ENCODE data around the gene RBM8A.

GRCh38 chr1:145956781-145957442, 29.6 kb upstream of the RBM8A start:
- no peak for TF ChIP-seq CTCF (IDR thresholded peaks at IDR 0.05 in 4 of 5, conservative IDR thresholded peaks at IDR 0.05 in 1 of 5)
- TF ChIP-seq POLR2A (IDR thresholded peaks at IDR 0.05) = no peak
